Uterus (tissue), 4 donors: ENCODE data around the gene OGA. TPM values are rescaled to one million over a fixed set of nuclear protein-coding genes. Genes with fewer than 3 reads are reported as not detected.

Experiments
- DNase-seq, 2 donors: peaks; one replicate each; pipeline ENCODE4 v3.0.0-alpha.2; 2019 to 2020
- H3K27ac ChIP-seq, 2 donors: fragments of 200-600 bp; sonication (generic); 1 replicate in 1 of 2; 2 replicates in 1 of 2; pipeline ENCODE4 v1.5.1; 2016 to 2018
- H3K27me3 ChIP-seq, 2 donors: fragments of 200-600 bp; sonication (generic); one replicate each; pipeline ENCODE4 v1.5.1; 2018 to 2019; ENCODE audit warnings: control low read depth in 1 of 2
- H3K36me3 ChIP-seq, 2 donors: fragments of 200-600 bp; sonication (generic); one replicate each; pipeline ENCODE4 v1.5.1; 2019; ENCODE audit warnings: control low read depth in 1 of 2
- H3K4me1 ChIP-seq, 2 donors: fragments of 200-600 bp; sonication (generic); one replicate each; pipeline ENCODE4 v1.5.1; 2018 to 2019; ENCODE audit warnings: control low read depth in 1 of 2
- H3K4me3 ChIP-seq, 2 donors: fragments of 200-600 bp; sonication (generic); 1 replicate in 1 of 2; 2 replicates in 1 of 2; pipeline ENCODE4 v1.5.1; 2018 to 2019; ENCODE audit warnings: mild to moderate bottlenecking in 1 of 2
- H3K9me3 ChIP-seq, 2 donors: fragments of 200-600 bp; sonication (generic); one replicate each; pipeline ENCODE4 v1.5.1; 2019; ENCODE audit warnings: control low read depth in 1 of 2
- CTCF ChIP-seq, 4 experiments: fragments of 200-600 bp in 2 of 4; fragments of 450-650 bp in 2 of 4; sonication (generic) in 2 of 4; IDR thresholded peaks; one replicate each; pipeline ENCODE4 v1.5.1; 2016 to 2019; ENCODE audit warnings: antibody characterized with exemption in 4 of 4, mild to moderate bottlenecking in 2 of 4, moderate library complexity in 1 of 4
- POLR2A ChIP-seq, 2 donors: fragments of 450-650 bp; IDR thresholded peaks; one replicate each; pipeline ENCODE4 v1.6.1; 2016; ENCODE audit warnings: antibody characterized with exemption in 2 of 2, mild to moderate bottlenecking in 1 of 2, moderate library complexity in 1 of 2
- intact Hi-C: fragments of 100-400 bp; cut with DNase I; formaldehyde crosslinking; loops from one replicate; pipeline ENCODE4 v1.15.1; 2023; ENCODE audit warnings: low total_unique reads
- total RNA-seq, 4 donors: library from RNA; depleted of rRNA in 3 of 4; stranded (reverse); fragments of >200 nt in 3 of 4; gene quantifications; one replicate each; pipeline versions ENCODE4 v1.1.0 to v1.2.4, GENCODE V29; 2014 to 2023
- donor health status: DM: yes; HTN: yes; CAD: no.

The OGA gene
- total RNA-seq, 4 donors from 2014 or later: 63.5 to 181 (median 156) TPM

- H3K27me3 ChIP-seq: peaks cover 26 to 35% of the 10 kb centered on the region in 2 donors
- no peaks in the 10 kb centered on the region for H3K36me3 ChIP-seq
- no peak for TF ChIP-seq CTCF (IDR thresholded peaks at IDR 0.05)
- TF ChIP-seq POLR2A (IDR thresholded peaks at IDR 0.05): no peak
- DNase-seq: no peak
- peaks cover 0 to 15% of the 10 kb centered on the region in 2 donors for H3K4me1 ChIP-seq
- H3K9me3 ChIP-seq: no peaks in the 10 kb centered on the region
- no peak overlapping the region for H3K4me3 ChIP-seq
- intact Hi-C loops: loop anchor here (10.0 kb wide), 1 partner anchor 168 kb away; no protein-coding TSS in a partner anchor
- H3K27ac ChIP-seq: no peak overlapping the region
These were observed 45.1 kb downstream of the OGA start for GRCh38 chr10:101772895-101773761.

- Histone ChIP-seq H3K27me3 (peaks cover 26 to 35% of the 10 kb centered on the region in 2 donors), H3K27ac (no peak overlapping the region), H3K36me3 (no peaks in the 10 kb centered on the region), H3K9me3 (no peaks in the 10 kb centered on the region), H3K4me1 (peaks cover 0 to 15% of the 10 kb centered on the region in 2 donors), H3K4me3 (no peak overlapping the region)
- no peak for TF ChIP-seq CTCF (IDR thresholded peaks at IDR 0.05)
- no peak for TF ChIP-seq POLR2A (IDR thresholded peaks at IDR 0.05)
- intact Hi-C loops: loop anchor here (10.0 kb wide), 1 partner anchor 167 kb away; no protein-coding TSS in a partner anchor
- no peak for DNase-seq
These were observed 46.0 kb downstream of the OGA start for GRCh38 chr10:101772017-101772894.

- H3K9me3 ChIP-seq: no peaks in the 10 kb centered on the region
- H3K36me3 ChIP-seq: no peaks in the 10 kb centered on the region
- H3K4me3 ChIP-seq: no peak overlapping the region
- no peak for DNase-seq
- TF ChIP-seq POLR2A (IDR thresholded peaks at IDR 0.05) (no peak), CTCF (IDR thresholded peaks at IDR 0.05) (no peak)
- H3K4me1 ChIP-seq: peaks cover 0 to 14% of the 10 kb centered on the region in 2 donors
- peaks cover 24 to 35% of the 10 kb centered on the region in 2 donors for H3K27me3 ChIP-seq
- intact Hi-C loops: loop anchor here (10.0 kb wide), 1 partner anchor 167 kb away; no protein-coding TSS in a partner anchor
- no peak overlapping the region for H3K27ac ChIP-seq
These were observed 46.9 kb downstream of the OGA start for GRCh38 chr10:101771380-101771779.

- Histone ChIP-seq H3K4me1 (peaks cover 0 to 7% of the 10 kb centered on the region in 2 donors), H3K9me3 (no peaks in the 10 kb centered on the region), H3K4me3 (no peak overlapping the region), H3K27me3 (peaks cover 21 to 35% of the 10 kb centered on the region in 2 donors), H3K36me3 (no peaks in the 10 kb centered on the region), H3K27ac (no peak overlapping the region)
- DNase-seq: no peak
- intact Hi-C loops: loop anchor here (10.0 kb wide), 1 partner anchor 166 kb away; no protein-coding TSS in a partner anchor
- TF ChIP-seq POLR2A (IDR thresholded peaks at IDR 0.05) (no peak), CTCF (IDR thresholded peaks at IDR 0.05) (no peak)
These were observed 47.7 kb downstream of the OGA start for GRCh38 chr10:101770331-101771215.
